NCI-H460 (cell line): Measurements from ENCODE around the gene MANSC1. TPM values are rescaled to one million over a fixed set of nuclear protein-coding genes. Genes with fewer than 3 reads are reported as not detected.

Source experiments
- DNase-seq: peaks from one replicate; pipeline ENCODE4 v3.0.0-alpha.2; 2016; ENCODE audit warnings: low read depth; ENCODE audit errors: extremely low read depth
- polyA plus RNA-seq: library from polyadenylated mRNA; depleted of rRNA; stranded (reverse); fragments of >200 nt; gene quantifications from 2 replicates; pipeline ENCODE4 v1.2.3, GENCODE V29; 2014; cell fraction: nucleus; rRNA removed
- total RNA-seq: library from RNA; depleted of rRNA; stranded (reverse); fragments of >200 nt; shearing (Covaris generic); gene quantifications from 2 replicates; pipeline ENCODE4 v1.2.3, GENCODE V29; 2014; rRNA removed

MANSC1 gene
- 2.7 TPM in 2 replicates for total RNA-seq
- 0.35 TPM in 1 of 2 replicates, not detected in the other for polyA plus RNA-seq

DNA sequence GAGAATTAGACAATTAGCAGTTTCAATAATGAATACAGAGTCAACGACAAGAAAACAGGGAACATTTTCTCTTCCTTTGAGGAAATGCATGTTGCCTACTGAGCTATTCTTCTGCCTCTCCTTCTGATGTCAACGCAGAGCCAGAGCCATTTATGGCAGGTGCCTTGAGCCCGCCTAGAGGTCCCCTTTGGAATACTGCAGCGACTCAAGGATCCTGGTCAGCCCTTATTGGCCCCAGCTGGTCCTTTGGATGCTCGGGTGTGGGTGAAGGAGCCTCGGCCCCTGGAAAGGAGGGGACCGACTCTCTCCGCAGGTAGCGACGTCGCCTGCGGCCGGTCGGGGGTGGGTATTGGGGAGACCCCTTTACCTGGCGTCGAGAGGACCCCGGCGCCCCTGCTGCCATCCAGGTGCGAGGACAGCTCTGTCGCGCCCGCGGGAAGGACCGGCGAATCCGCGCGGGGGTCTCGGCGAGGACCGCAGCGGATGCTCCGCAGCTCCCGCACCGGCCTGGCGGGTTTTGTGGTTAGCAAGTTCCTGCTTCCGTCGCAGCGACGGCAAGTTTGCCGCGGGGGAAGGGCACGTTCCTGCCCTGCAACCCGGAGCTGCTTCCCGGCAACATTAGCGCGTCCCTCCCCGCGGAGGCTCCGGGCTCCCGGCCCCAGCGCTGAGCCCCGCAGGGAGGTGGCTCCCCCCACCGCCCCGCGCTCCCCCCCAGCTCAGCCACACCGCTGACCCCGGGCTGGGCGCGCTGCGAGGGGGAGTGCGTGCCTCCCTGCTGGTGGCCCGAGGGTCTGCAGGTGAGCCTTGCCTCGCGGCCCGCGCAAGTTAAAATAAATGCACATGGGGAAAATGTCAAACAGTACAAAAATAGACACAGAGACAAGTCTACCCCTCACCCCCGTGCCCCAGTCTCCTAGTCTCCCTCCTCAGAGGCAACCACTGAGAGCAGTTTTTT lies at the start of gene MANSC1:
Gene MANSC1, minus strand, starts transcription at position 532 of the 955 bp plus-strand sequence. CDS start 6,928 bp downstream, outside the sequence.
- no peak for DNase-seq

DNA sequence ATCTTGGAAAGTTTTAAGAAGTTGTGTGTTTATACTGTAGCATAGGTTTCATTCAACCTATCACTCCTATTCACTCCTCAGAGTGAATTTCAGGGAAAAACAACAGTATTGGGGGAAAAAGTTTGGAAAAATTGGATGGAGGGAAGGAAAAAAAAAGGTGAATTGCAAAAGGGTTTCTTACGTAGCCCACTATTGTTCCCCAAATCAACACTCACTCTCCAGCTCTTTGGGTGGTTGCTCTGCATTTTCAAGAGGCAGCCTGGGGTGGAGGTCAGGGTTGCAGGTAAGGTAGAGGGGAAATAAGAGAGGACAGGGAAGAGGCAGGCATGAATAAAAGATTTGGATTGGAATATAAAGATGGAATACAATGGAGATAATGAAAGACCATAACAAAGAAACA lies 49.1 kb upstream of the MANSC1 start:
- no peak for DNase-seq

DNA sequence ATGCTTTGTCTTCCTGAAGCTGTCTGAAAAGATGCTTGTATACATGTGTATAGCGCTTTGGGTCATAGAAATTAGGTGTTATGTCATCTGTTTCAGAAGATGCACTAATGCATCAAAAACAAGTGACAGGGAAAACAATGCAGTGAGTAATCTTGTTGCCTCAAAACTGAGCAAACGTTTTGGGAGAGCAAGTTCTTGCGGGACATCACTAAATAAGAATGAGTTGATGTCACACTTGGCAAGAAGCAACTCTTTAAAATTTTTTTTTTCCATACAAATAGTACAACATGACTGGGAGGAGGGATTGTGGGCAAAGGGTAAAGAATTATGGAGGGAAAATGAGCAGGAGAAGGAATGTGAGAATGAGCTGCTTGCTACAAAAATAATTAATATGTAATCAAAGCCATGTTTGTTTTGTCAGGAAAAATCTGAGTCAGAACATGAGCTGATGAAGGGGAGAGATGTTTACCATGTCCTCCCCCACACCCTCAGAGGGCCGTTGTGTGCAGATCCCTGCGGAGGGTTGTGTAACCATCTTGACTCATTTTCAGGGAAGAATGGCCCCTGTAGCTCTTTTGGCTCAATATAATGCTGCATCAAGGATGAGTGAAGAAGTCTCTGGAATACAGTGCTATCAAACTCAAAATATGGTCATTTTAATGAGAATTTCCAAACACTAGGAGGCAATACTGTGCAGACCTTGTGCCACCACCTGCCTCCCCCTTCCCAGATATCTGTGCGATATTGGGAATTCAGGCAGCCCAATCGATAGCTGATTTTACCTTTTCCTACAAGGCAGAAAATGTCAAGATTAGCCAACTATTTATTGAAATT lies 48.2 kb upstream of the MANSC1 start:
- no peak for DNase-seq

DNA sequence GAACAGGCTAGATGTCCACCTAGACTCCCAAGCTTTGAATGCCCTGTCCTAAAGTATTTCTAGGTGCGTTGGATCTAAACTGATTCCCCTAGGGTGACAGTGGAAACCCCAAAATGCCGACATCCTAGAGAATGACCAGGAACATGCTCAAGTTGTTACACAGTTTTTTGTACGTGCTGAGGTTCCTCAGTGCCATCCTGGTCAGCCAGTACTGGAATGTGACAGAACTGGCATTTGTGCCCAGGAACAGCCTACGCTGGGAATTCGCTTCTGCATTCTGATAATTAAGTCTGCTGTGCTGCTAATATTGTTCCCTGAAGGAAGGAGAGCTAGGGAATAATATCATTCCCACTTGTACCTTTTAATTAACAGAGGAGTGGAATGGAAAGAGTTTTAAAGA lies 47.1 kb upstream of the MANSC1 start:
- DNase-seq: no peak

DNA sequence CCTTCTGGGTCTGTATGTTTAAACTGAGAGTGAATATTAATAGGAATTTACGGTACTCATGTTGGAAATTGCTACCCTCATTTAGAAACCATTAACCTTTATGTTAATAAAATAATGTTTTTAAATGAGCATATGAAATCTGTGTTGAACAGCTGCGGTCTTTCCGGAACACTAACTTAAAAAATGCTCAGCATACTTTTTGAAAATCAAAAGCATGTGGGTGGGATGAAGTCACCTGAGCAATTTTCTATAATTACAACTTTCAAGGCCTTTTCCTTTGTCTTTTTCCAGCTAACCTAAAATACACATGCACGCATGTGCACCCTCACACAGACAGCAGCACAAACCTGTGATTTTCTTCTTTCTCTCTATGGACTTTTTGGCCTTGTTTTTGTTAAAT lies 46.7 kb upstream of the MANSC1 start:
- DNase-seq: no peak

DNA sequence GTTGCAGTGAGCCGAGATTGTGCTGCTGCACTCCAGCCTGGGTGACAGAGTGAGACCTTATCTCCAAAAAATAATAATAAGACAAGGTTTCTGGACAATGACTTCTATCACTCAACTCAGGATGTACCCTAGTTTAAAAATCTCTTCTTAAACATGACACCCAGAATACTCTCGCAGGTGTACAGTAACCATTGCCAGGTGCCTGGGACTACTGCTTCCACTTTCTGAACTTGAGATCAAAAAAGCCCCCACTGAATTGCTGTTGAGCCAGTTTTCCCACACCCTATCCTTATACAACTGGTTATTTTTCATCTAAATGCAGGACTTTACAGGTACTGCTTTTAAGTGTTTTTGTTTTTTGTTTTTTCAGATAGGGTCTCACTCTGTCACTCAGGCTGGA lies 43.1 kb upstream of the MANSC1 start:
- DNase-seq: no peak

DNA sequence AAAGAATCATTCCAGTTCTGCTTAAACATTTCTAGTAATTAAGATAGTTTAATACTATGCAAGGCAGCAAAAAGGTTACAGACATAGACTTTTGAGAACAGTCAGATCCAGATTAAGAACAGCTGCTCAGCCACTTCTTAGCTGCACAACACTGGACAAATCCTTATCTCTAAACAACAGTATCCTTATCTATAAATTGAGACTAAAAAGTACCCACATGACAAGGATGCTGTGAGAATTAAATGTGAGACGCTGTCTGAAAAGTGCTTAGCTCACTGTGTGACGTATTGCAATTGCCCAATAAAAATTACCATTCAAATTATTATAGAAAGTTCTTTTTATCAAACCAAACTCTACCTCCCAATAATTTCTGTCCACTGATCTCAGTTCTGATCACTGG lies 42.4 kb upstream of the MANSC1 start:
- no peak for DNase-seq

DNA sequence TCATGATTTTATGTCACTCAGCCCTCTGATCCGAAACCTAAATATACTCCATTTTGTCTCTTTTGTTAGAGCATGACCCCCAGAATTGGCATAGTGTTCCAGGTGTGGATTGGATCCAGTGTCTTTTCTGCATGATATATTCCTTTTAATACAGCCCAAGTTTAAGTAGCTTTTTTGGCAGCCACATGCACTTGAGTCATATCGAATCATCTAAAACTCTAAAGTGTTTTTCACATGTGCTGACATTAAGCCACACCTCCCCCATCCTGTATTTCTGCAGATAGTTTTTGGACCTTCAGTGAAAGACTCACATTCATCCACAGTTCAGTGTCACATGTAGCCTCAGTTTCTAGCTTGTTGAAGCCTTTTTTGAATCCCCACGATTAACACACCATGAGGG lies 37.5 kb upstream of the MANSC1 start:
- DNase-seq: no peak

DNA sequence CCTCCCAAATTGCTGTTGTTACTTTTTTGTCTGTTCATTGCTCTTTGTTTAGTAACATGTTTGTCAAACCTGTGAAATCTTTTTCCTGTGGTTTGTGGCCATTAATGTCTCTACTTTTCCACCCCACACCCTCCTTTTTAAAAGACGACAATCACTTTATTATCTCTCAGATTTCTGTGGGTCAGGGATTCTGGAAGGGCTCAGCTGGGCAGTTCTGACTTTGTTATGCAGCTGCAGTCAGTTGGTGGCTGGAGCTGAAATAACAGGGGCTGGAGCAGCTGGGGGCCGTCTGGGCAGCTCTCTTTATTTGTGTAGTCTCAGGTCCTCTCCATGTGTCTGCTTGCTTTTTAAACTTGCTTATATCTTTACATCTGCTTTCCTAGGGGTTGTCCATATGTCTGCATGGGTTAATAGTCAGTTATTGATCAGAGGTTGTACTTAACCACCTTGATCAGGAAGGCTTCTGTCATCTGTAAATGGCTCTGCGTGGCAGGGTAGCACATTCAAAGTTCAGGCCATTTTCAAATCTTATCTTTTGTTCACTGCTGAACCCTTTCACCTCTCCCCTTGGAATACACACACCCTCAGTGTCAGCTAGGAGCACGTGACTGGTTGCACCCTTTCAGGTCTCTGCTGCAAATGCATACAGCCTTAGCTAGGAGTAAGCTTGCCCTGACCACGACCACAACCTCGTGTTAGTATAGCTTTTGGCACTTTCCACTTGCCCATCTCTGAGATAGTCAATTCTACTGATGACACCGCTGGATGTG lies 34.7 kb upstream of the MANSC1 start:
- DNase-seq: no peak

DNA sequence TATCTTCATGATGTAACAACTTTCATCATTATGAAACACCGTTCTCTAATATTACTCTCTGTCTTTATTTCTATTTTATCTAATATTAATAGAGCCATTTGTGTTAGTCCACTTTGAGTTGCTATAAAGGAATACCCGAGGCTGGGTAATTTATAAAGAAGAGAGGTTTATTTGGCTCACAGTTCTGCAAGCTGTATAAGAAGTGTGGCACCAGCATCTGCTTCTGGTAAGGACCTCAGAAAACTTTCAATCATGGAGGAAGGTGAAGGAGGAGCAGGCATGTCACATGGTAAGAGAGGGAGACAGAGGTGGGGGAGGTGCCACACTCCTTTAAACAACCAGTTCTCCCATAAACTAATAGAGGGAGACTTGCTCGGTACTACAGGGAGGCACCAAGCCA lies 31.9 kb upstream of the MANSC1 start:
- DNase-seq: no peak

DNA sequence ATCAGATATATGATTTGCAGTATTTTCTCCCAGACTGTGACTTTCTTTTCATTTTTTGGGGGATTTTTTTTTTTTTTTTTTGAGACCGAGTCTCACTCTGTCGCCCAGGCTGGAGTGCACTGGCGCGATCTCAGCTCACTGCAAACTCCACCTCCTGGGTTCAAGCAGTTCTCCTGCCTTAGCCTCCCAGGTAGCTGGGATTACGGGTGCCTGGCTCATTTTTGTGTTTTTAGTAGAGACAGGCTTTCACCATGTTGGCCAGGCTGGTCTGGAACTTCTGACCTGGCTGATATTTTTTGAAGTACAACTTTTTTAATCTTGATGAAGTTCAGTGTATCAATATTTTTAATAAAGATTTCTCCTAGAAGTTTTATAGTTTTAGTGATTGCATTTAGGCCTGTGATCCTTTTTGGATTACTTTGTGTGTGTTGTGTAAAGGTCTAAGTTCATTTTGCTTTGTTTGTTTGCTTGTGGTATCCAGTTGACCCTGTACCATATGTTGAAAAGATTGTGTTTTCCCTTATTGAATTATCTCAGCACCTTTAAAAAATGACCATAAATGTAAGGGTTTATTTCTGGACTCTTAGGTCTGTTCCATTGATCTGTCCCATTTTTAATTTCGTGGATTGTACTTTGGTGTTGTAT lies 31.0 kb upstream of the MANSC1 start:
- no peak for DNase-seq

DNA sequence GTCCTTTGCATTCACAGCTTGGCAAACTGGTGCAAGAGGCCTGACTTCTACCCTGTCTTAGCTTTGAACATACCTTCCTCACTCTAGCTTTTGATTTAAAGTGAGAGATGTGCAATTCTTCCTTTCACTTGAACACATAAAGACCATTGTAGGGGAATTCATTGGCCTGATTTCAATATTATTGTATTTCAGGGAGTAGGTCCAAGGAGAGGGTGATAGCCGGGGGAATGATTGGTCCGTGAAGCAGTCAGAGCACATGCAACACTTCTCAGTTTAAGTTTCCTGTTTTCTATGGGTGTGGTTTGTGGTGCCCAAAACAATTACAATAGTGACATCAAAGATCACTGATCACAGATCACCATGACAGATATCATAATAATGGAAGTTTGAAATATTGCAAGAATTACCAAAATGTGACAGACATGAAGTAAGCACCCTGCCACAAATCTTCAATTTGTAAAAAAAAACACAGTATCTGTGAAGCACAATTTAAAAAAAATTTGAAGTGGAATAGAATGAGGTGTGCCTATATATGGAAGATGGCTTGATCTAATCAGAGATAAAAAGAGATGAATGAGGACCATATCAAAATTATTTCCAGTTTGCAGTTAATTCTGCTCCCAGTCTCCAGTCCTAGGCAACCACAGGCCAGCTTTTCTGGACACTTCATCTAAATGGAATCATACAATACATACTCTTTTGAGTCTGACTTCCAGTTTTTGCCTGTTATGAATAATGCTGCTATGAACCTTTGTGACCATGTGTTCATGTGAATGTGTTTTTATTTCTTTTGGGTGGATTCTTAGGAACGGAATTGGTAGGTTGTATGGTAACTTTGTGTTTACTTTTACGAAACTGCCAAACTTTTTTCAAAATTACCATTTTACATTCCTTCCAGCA lies 30.0 kb upstream of the MANSC1 start:
- DNase-seq: no peak

DNA sequence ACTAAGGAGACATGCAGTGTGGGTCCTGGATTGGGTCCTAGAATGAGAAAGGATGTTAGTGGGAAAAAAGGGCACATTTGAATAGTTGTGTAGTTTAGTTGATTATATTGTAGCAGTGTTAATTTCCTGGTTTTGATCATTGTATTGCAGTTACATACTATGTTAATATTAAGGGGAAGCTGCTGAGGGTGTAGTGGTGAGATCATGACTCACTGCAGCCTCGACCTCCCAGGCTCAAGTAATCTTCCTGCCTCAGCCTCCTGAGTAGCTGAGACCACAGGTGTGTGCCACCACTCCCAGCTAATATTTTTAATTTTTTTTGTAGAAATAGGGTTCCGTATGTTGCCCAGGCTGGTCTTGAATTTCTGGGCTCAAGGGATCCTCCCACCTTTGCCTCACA lies 28.6 kb upstream of the MANSC1 start:
- no peak for DNase-seq

DNA sequence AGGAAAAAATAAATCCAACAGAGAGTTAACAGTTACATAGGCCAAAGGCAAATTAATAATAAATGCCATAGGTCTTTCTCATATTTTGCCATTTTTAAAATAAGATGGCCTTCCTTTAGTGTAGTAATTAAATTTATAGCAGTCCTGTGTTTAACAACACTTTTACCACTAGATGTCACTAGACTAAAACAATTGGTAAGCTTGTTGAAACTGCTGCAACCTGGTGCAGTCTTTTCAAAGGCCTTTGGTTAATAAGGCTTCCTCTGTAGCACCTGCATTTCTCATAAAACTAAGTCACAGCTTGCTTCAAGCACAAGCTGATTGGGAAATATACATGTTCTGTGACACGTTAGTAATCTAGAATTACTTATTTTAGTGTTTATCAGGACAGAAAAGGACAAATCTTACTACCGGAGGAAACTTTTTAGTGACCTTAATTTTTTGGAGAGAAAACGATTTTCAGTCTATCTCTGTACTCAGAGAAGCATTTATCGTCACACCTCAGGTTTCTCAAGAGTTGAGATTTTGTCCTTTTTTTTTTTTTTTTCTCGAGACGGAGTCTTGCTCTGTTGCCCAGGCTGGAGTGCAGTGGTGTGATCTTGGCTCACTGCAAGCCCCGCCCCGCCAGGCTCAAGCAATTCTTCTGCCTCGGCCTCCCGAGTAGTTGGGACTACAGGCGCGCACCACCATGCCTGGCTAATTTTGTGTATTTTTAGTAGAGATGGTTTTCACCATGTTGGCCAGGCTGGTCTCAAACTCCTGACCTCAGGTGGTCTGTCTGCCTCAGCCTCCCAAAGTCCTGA lies 26.8 kb upstream of the MANSC1 start:
- peak; percentile 71 for DNase-seq

DNA sequence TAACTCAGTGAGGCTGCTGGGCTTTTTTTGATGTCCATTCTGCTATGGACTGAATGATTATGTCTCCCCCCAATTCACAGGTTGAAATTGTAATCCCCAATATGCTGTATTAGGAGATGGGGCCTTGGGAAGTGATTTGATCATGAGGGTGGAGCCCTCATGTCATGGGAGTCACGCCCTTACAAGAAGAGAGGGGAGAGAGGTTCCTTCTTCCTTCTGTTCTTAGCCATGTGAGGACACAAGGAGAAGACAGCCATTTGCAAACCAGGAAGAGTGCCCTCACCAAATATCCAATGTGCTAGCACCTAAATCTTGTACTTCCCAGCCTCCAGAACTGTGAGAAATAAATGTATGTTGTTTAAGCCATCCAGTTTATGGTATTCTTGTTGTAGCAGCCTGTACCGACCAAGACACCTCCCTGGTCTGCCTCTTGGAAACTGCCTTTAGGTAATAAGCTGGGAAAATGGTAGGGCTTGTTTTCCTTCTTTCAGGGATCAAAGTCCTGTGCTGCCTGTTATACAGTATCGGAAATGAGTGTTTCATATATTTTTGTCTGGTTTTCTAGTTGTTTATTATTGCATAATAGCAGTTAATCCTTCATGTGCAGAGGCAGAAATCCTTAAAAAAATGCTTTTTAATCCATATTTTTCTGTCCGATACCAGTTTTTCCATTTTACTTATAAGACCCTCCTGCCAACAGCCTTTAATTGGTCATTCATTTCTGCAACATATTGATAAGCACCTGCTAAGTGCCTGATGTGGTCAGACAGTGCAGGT lies 23.1 kb upstream of the MANSC1 start:
- DNase-seq: no peak

DNA sequence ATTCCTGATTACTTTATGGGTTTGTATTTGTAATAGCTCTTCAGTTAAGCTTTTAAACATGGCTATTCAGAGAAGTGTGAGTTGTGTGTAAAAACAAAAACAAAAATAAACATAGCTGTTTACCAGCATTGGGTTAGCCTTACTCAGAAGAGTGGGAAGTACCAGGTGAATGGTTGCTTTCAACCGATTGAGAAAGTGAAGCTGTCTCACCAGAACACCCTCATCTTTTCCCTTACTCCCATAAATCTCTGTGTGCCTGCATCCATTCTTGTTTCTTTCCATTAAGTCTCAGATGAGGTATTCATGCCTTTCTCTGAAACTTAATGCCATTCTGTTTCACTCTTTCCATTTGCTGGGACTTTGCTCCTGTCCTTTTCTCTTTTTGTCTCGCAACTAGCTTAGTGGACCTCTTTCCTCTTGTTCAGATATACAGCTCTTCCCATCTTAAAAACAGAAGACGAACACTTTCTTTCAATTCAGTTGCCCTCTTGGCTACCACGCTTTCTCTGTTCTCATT lies 17.5 kb upstream of the MANSC1 start:
- no peak for DNase-seq

DNA sequence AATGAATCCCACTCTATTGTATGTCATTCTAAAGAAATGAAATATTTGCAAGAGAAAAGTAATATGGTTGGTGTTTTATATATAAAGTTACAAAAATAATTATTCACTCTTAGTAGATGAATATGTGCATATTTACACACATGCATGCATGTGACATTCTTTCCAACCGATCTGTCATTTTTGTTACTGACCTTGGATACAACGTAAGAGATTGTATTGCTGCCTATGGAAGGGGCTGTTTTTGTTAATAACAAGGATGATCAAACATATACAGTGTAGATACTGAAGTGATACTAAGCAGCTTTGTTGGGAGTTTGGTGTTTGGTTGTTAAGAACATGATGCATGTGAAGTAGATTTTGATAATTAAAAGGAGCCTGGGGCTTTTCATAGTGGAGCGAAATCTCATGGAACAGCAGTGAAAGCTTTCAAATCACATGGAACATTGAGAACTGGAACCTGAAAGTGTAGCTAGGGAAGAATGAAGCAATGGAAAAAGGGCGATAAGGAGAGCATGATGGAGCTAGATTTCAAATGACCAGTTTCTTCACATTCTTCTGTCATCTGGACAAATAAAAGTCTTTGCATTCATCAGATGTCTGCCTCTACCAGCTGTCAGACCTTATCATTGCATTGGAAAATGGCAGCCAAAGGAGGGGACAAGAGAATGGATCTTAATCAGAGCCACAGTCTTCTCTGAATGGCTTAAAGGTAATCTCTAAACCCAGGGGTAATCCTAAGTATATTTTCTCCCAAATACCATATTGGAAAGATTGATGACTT lies 16.8 kb upstream of the MANSC1 start:
- DNase-seq: no peak
